Vagina (tissue), 2 donors: ENCODE measurements around the gene PLGRKT. TPM values are rescaled to one million over a fixed set of nuclear protein-coding genes. Genes with fewer than 3 reads are reported as not detected.
"Not testable (repeated sequence)": the region's sequence is repeated elsewhere in the genome, so short reads cannot be mapped to it uniquely, and the experiment has no call there.

Experiments
- DNase-seq, 2 donors: peaks; one replicate each; pipeline ENCODE4 v3.0.0-alpha.2; 2017; ENCODE audit errors: extremely low spot score in 2 of 2
- H3K27ac ChIP-seq: fragments of 200-600 bp; sonication (generic); one replicate; pipeline ENCODE4 v1.5.1; 2019
- H3K27me3 ChIP-seq: fragments of 200-600 bp; sonication (generic); one replicate; pipeline ENCODE4 v1.5.1; 2019
- H3K36me3 ChIP-seq, 2 donors: fragments of 200-600 bp; sonication (generic); one replicate each; pipeline ENCODE4 v1.5.1; 2017 to 2019
- H3K4me1 ChIP-seq: fragments of 200-600 bp; sonication (generic); one replicate; pipeline ENCODE4 v1.5.1; 2019
- H3K4me3 ChIP-seq, 2 donors: fragments of 200-600 bp; sonication (generic); 1 replicate in 1 of 2; 2 replicates in 1 of 2; pipeline ENCODE4 v1.5.1; 2016 to 2019
- H3K9me3 ChIP-seq: fragments of 200-600 bp; sonication (generic); one replicate; pipeline ENCODE4 v1.5.1; 2019
- POLR2A ChIP-seq, 2 donors: fragments of 450-650 bp; IDR thresholded peaks; one replicate each; pipeline ENCODE4 v1.6.1; 2017; ENCODE audit warnings: antibody characterized with exemption in 2 of 2, mild to moderate bottlenecking in 2 of 2, moderate library complexity in 2 of 2
- POLR2AphosphoS5 ChIP-seq, 2 donors: sonication (generic); formaldehyde crosslinking; IDR thresholded peaks; one replicate each; pipeline ENCODE4 v1.9.0; 2017; ENCODE audit warnings: antibody characterized with exemption in 2 of 2, mild to moderate bottlenecking in 2 of 2, low read depth in 1 of 2; ENCODE audit not compliant: insufficient read depth in 1 of 2
- intact Hi-C: fragments of 100-400 bp; cut with DNase I; formaldehyde crosslinking; loops from one replicate; pipeline ENCODE4 v1.15.1; 2023
- total RNA-seq: library from RNA; depleted of rRNA; stranded (reverse); fragments of >200 nt; gene quantifications from one replicate; pipeline ENCODE4 v1.2.3, GENCODE V29; 2016
- TF ChIP-seq, protein P1 (sequence below), 3 experiments: fragments of 450-650 bp in 2 of 3; fragments of 200-600 bp in 1 of 3; sonication (generic) in 1 of 3; IDR thresholded peaks; one replicate each; pipeline ENCODE4 v1.5.1; 2017 to 2019; ENCODE audit warnings: antibody characterized with exemption in 3 of 3, mild to moderate bottlenecking in 2 of 3, moderate library complexity in 2 of 3

Gene PLGRKT
- total RNA-seq, 1 donor from 2014 or later, result 10.1 TPM

DNA sequence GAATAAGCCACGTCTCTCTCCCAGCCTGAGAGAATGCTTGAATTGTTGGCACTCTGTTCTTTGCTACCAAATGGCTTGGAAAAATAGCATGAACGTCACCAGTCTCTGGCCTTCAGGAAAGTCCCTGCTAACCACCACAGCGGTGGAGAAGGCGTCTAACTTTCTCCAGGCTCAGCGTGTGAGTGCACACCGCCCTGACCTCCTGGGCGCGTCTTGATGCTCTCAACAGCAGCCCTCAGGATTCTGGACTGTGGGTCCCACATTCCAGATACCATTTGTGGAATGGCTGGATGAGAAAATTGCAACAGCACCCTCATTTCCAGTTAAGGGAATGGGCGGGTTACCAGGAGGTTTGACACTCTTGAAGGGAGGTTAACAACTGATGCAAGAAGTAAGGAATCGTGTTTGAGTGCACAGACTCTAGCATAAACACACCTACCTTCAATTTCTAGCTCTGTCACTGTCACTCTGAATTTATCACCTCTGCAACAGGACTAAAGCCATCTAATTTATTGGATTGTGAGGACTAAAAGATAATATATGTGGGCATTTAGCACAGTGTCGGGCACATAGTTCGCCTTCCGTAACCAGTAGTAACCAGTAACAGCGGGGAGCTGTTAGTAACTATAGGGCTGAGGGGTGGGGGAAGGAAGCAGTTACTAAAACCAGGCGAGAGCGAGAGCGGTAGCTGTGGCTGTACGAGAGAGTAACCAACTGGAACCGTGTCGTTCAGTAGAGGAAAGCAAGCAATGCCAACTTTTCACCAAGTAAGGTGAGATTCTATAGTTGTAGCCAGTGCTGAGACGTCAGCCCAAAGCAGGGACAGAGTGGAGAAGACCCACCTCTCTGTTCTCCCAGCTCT is 807 bp upstream of the PLGRKT start:
- Histone ChIP-seq H3K27me3 (no peaks in the 10 kb centered on the region), H3K9me3 (no peaks in the 10 kb centered on the region), H3K27ac (peak overlapping the region; percentile 93), H3K4me1 (peaks cover 27% of the 10 kb centered on the region), H3K4me3 (peak overlapping the region; percentile 62 to 79), H3K36me3 (peaks cover 0 to 9% of the 10 kb centered on the region in 2 donors)
- intact Hi-C loops, result loop anchor here (10.0 kb wide), 1 partner anchor 684 kb away; no protein-coding TSS in a partner anchor
- no peak for DNase-seq
- no peak for TF ChIP-seq POLR2AphosphoS5 (IDR thresholded peaks at IDR 0.05; ENCODE audit: insufficient read depth in 1 of 2, low read depth in 1 of 2)
- TF ChIP-seq, protein P1, sequence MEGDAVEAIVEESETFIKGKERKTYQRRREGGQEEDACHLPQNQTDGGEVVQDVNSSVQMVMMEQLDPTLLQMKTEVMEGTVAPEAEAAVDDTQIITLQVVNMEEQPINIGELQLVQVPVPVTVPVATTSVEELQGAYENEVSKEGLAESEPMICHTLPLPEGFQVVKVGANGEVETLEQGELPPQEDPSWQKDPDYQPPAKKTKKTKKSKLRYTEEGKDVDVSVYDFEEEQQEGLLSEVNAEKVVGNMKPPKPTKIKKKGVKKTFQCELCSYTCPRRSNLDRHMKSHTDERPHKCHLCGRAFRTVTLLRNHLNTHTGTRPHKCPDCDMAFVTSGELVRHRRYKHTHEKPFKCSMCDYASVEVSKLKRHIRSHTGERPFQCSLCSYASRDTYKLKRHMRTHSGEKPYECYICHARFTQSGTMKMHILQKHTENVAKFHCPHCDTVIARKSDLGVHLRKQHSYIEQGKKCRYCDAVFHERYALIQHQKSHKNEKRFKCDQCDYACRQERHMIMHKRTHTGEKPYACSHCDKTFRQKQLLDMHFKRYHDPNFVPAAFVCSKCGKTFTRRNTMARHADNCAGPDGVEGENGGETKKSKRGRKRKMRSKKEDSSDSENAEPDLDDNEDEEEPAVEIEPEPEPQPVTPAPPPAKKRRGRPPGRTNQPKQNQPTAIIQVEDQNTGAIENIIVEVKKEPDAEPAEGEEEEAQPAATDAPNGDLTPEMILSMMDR (IDR thresholded peaks at IDR 0.05), result no peak
- TF ChIP-seq POLR2A (IDR thresholded peaks at IDR 0.05), result no peak

DNA sequence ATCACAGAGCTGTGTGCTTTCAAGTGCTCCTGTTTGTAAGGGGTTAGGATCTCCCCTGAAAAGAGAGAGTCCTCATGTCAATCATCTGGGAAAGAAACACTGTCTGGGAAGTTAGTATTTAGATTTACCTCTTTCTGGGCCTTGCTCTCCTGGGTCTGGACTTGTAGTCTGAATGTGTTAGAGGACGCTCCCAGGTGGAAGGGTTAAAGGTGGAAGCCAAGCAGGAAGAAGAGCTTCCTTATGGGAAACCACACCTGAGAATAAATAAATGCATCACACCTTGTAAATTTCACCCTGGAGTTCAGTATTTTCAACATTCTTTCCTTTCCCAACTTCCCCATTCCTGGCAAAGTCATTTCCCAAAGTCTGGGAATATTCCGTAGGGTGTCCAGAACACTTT is 1.3 kb downstream of the PLGRKT start:
- no peak for DNase-seq
- no peaks in the 10 kb centered on the region for H3K9me3 ChIP-seq
- H3K4me3 ChIP-seq, result no peak overlapping the region
- H3K36me3 ChIP-seq, result peaks cover 0 to 9% of the 10 kb centered on the region in 2 donors
- H3K27ac ChIP-seq, result no peak overlapping the region
- TF ChIP-seq, protein P1 (IDR thresholded peaks at IDR 0.05), result no peak
- TF ChIP-seq POLR2AphosphoS5 (IDR thresholded peaks at IDR 0.05; ENCODE audit: insufficient read depth in 1 of 2, low read depth in 1 of 2) (no peak), POLR2A (IDR thresholded peaks at IDR 0.05) (no peak)
- H3K27me3 ChIP-seq, result no peaks in the 10 kb centered on the region
- intact Hi-C loops, result loop anchor here (10.0 kb wide), 1 partner anchor 682 kb away; no protein-coding TSS in a partner anchor
- H3K4me1 ChIP-seq, result peaks cover 27% of the 10 kb centered on the region

DNA sequence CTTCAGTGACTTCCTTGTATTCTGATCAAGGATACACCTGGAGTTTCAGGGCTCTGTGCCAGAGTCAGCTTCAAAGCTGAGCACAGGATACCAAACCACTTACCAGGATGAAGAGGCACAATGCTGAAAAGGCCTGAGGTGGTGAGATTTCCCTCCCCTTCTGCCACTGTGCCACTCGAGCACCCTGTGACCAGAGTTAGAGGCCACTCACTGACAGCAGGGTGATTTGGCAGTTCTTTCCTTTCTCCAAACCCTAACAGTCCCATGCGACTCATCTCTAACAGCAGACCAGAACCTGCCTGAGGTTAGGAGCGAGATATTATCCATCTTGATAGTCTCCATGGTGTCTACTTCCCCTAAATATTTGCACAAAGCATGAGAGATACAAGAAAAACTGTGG is 1.8 kb downstream of the PLGRKT start:
- DNase-seq, result no peak
- intact Hi-C loops, result loop anchor here (10.0 kb wide), 1 partner anchor 681 kb away; no protein-coding TSS in a partner anchor
- Histone ChIP-seq H3K27ac (no peak overlapping the region), H3K36me3 (peaks cover 0 to 9% of the 10 kb centered on the region in 2 donors), H3K4me1 (peaks cover 27% of the 10 kb centered on the region), H3K9me3 (no peaks in the 10 kb centered on the region), H3K4me3 (no peak overlapping the region), H3K27me3 (no peaks in the 10 kb centered on the region)
- TF ChIP-seq, protein P1 (IDR thresholded peaks at IDR 0.05), result no peak
- TF ChIP-seq POLR2A (IDR thresholded peaks at IDR 0.05) (no peak), POLR2AphosphoS5 (IDR thresholded peaks at IDR 0.05; ENCODE audit: insufficient read depth in 1 of 2, low read depth in 1 of 2) (no peak)

DNA sequence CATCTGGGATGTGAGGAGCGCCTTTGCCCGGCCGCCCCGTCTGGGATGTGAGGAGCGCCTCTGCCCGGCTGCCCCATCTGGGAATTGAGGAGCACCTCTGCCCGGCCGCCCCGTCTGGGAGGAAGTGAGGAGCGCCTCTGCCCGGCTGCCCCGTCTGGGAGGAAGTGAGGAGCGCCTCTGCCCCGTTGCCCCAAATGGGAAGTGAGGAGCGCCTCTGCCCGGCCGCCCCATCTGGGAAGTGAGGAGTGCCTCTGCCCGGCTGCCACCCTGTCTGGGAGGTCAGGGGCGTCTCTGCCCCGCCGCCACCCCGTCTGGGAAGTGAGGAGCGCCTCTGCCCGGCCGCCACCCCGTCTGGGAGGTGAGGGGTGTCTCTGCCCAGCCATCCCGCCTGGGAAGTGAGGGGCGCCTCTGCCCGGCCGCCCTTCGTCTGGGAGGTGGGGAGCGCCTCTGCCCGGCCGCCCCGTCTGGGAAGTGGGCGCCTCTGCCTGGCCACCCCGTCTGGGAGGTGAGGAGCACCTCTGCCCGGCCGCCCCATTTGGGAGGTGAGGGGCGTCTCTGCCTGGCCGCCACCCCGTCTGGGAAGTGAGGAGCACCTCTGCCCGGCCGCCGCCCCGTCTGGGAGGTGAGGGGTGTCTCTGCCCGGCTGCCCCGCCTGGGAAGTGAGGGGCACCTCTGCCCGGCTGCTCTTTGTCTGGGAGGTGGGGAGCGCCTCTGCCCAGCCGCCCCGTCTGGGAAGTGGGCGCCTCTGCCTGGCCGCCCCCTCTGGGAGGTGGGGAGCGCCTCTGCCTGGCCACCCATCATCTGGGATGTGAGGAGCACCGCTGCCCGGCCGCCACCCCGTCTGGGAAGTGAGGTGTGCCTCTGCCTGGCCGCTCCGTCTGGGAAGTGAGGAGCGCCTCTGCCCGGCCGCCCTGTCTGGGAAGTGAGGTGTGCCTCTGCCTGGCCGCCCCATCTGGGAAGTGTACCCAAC is 3.6 kb downstream of the PLGRKT start:
- DNase-seq, H3K4me3 ChIP-seq, H3K36me3 ChIP-seq, H3K9me3 ChIP-seq, H3K27ac ChIP-seq, H3K27me3 ChIP-seq: not testable (repeated sequence)
- intact Hi-C loops, result loop anchor here (10.0 kb wide), 1 partner anchor 679 kb away; no protein-coding TSS in a partner anchor
- H3K4me1 ChIP-seq, result peaks cover 27% of the 10 kb centered on the region

DNA sequence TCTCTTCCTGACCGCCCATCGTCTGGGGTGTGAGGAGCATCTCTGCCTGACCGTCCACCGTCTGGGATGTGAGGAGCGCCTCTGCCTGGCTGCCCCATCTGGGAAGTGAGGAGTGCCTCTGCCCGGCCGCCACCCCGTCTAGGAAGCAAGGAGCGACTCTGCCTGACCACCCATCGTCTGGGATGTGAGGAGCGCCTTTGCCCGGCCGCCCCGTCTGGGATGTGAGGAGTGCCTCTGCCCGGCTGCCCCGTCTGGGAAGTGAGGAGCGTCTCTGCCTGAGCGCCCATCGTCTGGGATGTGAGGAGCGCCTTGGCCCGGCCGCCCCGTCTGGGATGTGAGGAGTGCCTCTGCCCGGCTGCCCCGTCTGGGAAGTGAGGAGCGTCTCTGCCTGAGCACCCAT is 4.4 kb downstream of the PLGRKT start:
- not testable (repeated sequence) for H3K4me3 ChIP-seq, H3K36me3 ChIP-seq, H3K27ac ChIP-seq, H3K9me3 ChIP-seq, H3K27me3 ChIP-seq, DNase-seq
- H3K4me1 ChIP-seq, result peaks cover 21% of the 10 kb centered on the region
- intact Hi-C loops, result loop anchor here (10.0 kb wide), 1 partner anchor 679 kb away; no protein-coding TSS in a partner anchor

DNA sequence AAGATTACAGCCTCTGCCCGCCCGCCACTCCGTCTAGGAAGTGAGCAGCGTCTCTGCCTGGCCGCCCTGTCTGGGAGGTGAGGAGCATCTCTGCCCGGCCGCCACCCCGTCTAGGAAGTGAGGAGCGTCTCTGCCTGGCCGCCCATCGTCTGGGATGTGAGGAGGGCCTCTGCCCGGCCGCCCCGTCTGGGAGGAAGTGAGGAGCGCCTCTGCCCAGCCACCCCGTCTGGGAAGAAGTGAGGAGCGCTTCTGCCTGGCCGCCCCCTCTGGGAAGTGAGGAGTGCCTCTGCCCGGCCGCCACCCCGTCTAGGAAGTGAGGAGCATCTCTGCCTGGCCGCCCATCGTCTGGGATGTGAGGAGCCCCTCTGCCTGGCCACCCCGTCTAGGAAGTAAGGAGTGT is 4.8 kb downstream of the PLGRKT start:
- H3K27me3 ChIP-seq, H3K36me3 ChIP-seq, DNase-seq, H3K4me3 ChIP-seq, H3K9me3 ChIP-seq, H3K27ac ChIP-seq: not testable (repeated sequence)
- H3K4me1 ChIP-seq, result peaks cover 17% of the 10 kb centered on the region
- intact Hi-C loops, result loop anchor here (10.0 kb wide), 1 partner anchor 678 kb away; no protein-coding TSS in a partner anchor
